Measurements from ENCODE around the gene ABI3BP.

- TF ChIP-seq CTCF (IDR thresholded peaks at IDR 0.05) (no peak), POLR2AphosphoS5 (IDR thresholded peaks at IDR 0.05) (peak in 1 of 3 donors; percentile 43), POLR2A (IDR thresholded peaks at IDR 0.05) (no peak), EP300 (IDR thresholded peaks at IDR 0.05; ENCODE audit: low read depth) (no peak)
These were observed 15.1 kb downstream of the ABI3BP start for GRCh38 chr3:100978011-100978659.

Measured in transverse colon (tissue), 4 donors.